A549 (cell line): ENCODE data around the gene KANTR. TPM values are rescaled to one million over a fixed set of nuclear protein-coding genes. Genes with fewer than 3 reads are reported as not detected.

Experiments used
- ATAC-seq, 2 experiments: fragments of 200-7000 bp in 1 of 2; fragments of >200 bp in 1 of 2; cut with Nextera tagmentation in 1 of 2; cut with Tn5 transposase in 1 of 2; 3 replicates each; pipeline versions ENCODE4 v1.8.0 to v1.9.1; 2018 to 2020; ENCODE audit warnings: mild to moderate bottlenecking in 1 of 2, moderate library complexity in 1 of 2
- CTCF ChIA-PET: fragments of 300-600 bp; sonication (Branson Sonifier 250); formaldehyde crosslinking; extraction: SDS; loops from one replicate; lab custom pipeline; 2021; ENCODE audit warnings: antibody characterized with exemption, inconsistent platforms; lab: Yijun Ruan, JAX
- POLR2A ChIA-PET: fragments of 350-600 bp; formaldehyde crosslinking; extraction: SDS; loops from one replicate; lab custom pipeline; 2021; ENCODE audit warnings: antibody characterized with exemption, inconsistent platforms; lab: Yijun Ruan, JAX
- DNase-seq, 2 experiments: peaks; one replicate each; pipeline versions ENCODE4 v3.0.0 to v3.0.0-alpha.2; 2011 to 2016; ENCODE audit warnings: low read depth in 1 of 2, low spot score in 1 of 2
- FAIRE-seq: peaks from 2 replicates; lab custom pipeline; 2011; peaks lifted over from hg19 to GRCh38; lab: Jason Lieb, UNC
- H3K27ac ChIP-seq, 2 experiments: fragments of >200 bp; sonication (Bioruptor Twin); formaldehyde crosslinking; 3 replicates each; pipeline ENCODE4 v1.5.1; 2016 to 2017
- H3K4me1 ChIP-seq: fragments of >200 bp; sonication (Bioruptor Twin); formaldehyde crosslinking; 3 replicates; pipeline ENCODE4 v1.6.1; 2016
- H3K4me2 ChIP-seq: fragments of >200 bp; sonication (Bioruptor Twin); formaldehyde crosslinking; 3 replicates; pipeline ENCODE4 v1.6.1; 2016
- H3K4me3 ChIP-seq: fragments of >200 bp; sonication (Bioruptor Twin); formaldehyde crosslinking; 3 replicates; pipeline ENCODE4 v1.5.1; 2016
- H3K9me3 ChIP-seq: fragments of >200 bp; sonication (Bioruptor Twin); formaldehyde crosslinking; 3 replicates; pipeline ENCODE4 v1.6.1; 2016
- BHLHE40 ChIP-seq: IDR thresholded peaks from 2 replicates; pipeline ENCODE4 v1.6.1; 2012; ENCODE audit warnings: low read depth, low read length, inconsistent platforms
- CBX2 ChIP-seq: fragments of 200-600 bp; sonication (generic); IDR thresholded peaks from 2 replicates; pipeline ENCODE4 v1.6.1; 2016; ENCODE audit warnings: low read depth, mild to moderate bottlenecking, borderline replicate concordance
- CHD2 ChIP-seq: fragments of 150-350 bp; IDR thresholded peaks from 2 replicates; pipeline ENCODE4 v1.6.1; 2014; ENCODE audit warnings: low read length; ENCODE audit not compliant: partially characterized antibody
- CHD4 ChIP-seq: fragments of 200-600 bp; sonication (generic); IDR thresholded peaks from 2 replicates; pipeline ENCODE4 v1.6.1; 2016; ENCODE audit warnings: antibody characterized with exemption, mild to moderate bottlenecking, borderline replicate concordance
- CTCF ChIP-seq: fragments of >200 bp; sonication (Bioruptor Twin); formaldehyde crosslinking; IDR thresholded peaks from 3 replicates; pipeline ENCODE4 v1.5.1; 2016
- ELK1 ChIP-seq: fragments of 150-350 bp; IDR thresholded peaks from 2 replicates; pipeline ENCODE4 v1.6.1; 2014; ENCODE audit warnings: low read depth, mild to moderate bottlenecking, low read length
- FOSL2 ChIP-seq, 2 experiments: fragments of 450-650 bp in 1 of 2; fragments of >200 bp in 1 of 2; sonication (Bioruptor Twin) in 1 of 2; formaldehyde crosslinking; IDR thresholded peaks; 2 replicates each; pipeline versions ENCODE4 v1.5.0 to v1.6.1; 2016 to 2020; ENCODE audit warnings: mild to moderate bottlenecking in 1 of 2, moderate library complexity in 1 of 2
- HES2 ChIP-seq: fragments of >200 bp; sonication (Bioruptor Twin); formaldehyde crosslinking; IDR thresholded peaks from 2 replicates; pipeline ENCODE4 v1.6.1; 2016
- HEYL ChIP-seq: fragments of 250-450 bp; sonication (Bioruptor Pico); IDR thresholded peaks from 2 replicates; pipeline ENCODE4 v1.8.0; 2021; ENCODE audit warnings: mild to moderate bottlenecking, moderate library complexity
- HOXA7 ChIP-seq: fragments of 250-450 bp; sonication (Bioruptor Pico); IDR thresholded peaks from 2 replicates; pipeline ENCODE4 v1.5.0; 2020; ENCODE audit warnings: mild to moderate bottlenecking, moderate library complexity
- HOXB13 ChIP-seq: fragments of 250-450 bp; sonication (Bioruptor Pico); IDR thresholded peaks from 2 replicates; pipeline ENCODE4 v1.5.0; 2020; ENCODE audit warnings: low read depth, mild to moderate bottlenecking, moderate library complexity
- HOXB5 ChIP-seq: fragments of 250-450 bp; sonication (Bioruptor Pico); IDR thresholded peaks from 2 replicates; pipeline ENCODE4 v1.5.0; 2020; ENCODE audit warnings: mild to moderate bottlenecking, moderate library complexity
- JUN ChIP-seq, 2 experiments: fragments of >200 bp; sonication (Bioruptor Twin); formaldehyde crosslinking; IDR thresholded peaks; 2 replicates in 1 of 2; 3 replicates in 1 of 2; pipeline ENCODE4 v1.6.1; 2016 to 2017
- MAZ ChIP-seq: fragments of 150-350 bp; IDR thresholded peaks from 2 replicates; pipeline ENCODE4 v1.6.1; 2014; ENCODE audit warnings: antibody characterized with exemption, low read depth, low read length, borderline replicate concordance
- NPAS2 ChIP-seq: fragments of 250-450 bp; sonication (Bioruptor Pico); IDR thresholded peaks from 2 replicates; pipeline ENCODE4 v1.8.0; 2022; ENCODE audit warnings: mild to moderate bottlenecking, moderate library complexity, borderline replicate concordance
- RCOR1 ChIP-seq: fragments of 150-350 bp; IDR thresholded peaks from 2 replicates; pipeline ENCODE4 v1.6.1; 2014; ENCODE audit warnings: antibody characterized with exemption, low read length, low read depth
- RFX5 ChIP-seq: fragments of 450-650 bp; IDR thresholded peaks from 2 replicates; pipeline ENCODE4 v1.7.1; 2014; ENCODE audit warnings: antibody characterized with exemption, mild to moderate bottlenecking, moderate library complexity
- RNF2 ChIP-seq: fragments of 200-600 bp; sonication (generic); IDR thresholded peaks from 2 replicates; pipeline ENCODE4 v1.6.1; 2016; ENCODE audit warnings: low read depth, mild to moderate bottlenecking, antibody characterized with exemption, moderate library complexity, borderline replicate concordance
- TP53 ChIP-seq: fragments of 250-450 bp; sonication (Bioruptor Pico); IDR thresholded peaks from 2 replicates; pipeline ENCODE4 v1.5.0; 2021; ENCODE audit warnings: mild to moderate bottlenecking, moderate library complexity
- USF2 ChIP-seq: fragments of 450-650 bp; IDR thresholded peaks from 2 replicates; pipeline ENCODE4 v1.6.1; 2014; ENCODE audit warnings: antibody characterized with exemption
- ZFP36 ChIP-seq: fragments of 450-650 bp; IDR thresholded peaks from 2 replicates; pipeline ENCODE4 v1.6.1; 2014; ENCODE audit warnings: borderline replicate concordance; ENCODE audit not compliant: partially characterized antibody
- ZNF302 ChIP-seq: fragments of 250-450 bp; sonication (Bioruptor Pico); IDR thresholded peaks from 2 replicates; pipeline ENCODE4 v1.9.0; 2021; ENCODE audit warnings: inconsistent platforms, mild to moderate bottlenecking, moderate library complexity
- ZSCAN20 ChIP-seq: fragments of 250-450 bp; sonication (Bioruptor Pico); IDR thresholded peaks from 2 replicates; pipeline ENCODE4 v1.8.0; 2022; ENCODE audit warnings: mild to moderate bottlenecking, moderate library complexity
- WGBS: methylation state at CpG from one replicate; pipeline ENCODE4 v1.1.6; 2017; ENCODE audit errors: missing lambda C conversion rate; 5-methylcytosine and 5-hydroxymethylcytosine counted together
- polyA plus RNA-seq, 4 experiments: library from polyadenylated mRNA; depleted of rRNA in 3 of 4; stranded (reverse); fragments of >200 nt; fragmentation: RNase III in 1 of 4; extraction: RNeasy Plus Mini Kit Qiagen cat#74134 plus additional on column Dnase treatment in 1 of 4; gene quantifications; 2 replicates in 3 of 4; 3 replicates in 1 of 4; pipeline ENCODE4 v1.2.3, GENCODE V29; 2011 to 2017

The KANTR gene
- polyA plus RNA-seq, 2 of the 4 experiments (the other 2 are of a cell fraction): 3.3 to 5.7 TPM

GRCh38 chrX:53085661-53086229, 8.2 kb upstream of the KANTR start:
- DNase-seq (no peak), FAIRE-seq (peak; percentile 7), ATAC-seq (no peak)
- POLR2A ChIA-PET: no interaction called here
- no peak overlapping the region for H3K4me3 ChIP-seq
- TF ChIP-seq CBX2: no peak
- TF ChIP-seq ZSCAN20 (CRISPR knock-in tag): no peak
- TF ChIP-seq NPAS2: no peak
- no peak for TF ChIP-seq ELK1
- TF ChIP-seq JUN (IDR thresholded peaks at IDR 0.05): no peak
- no peak for TF ChIP-seq RCOR1
- no peak for TF ChIP-seq CHD2
- no peak for TF ChIP-seq USF2
- no peak for TF ChIP-seq TP53 (CRISPR knock-in tag)
- TF ChIP-seq HOXB13: no peak
- TF ChIP-seq BHLHE40: no peak
- TF ChIP-seq ZNF302 (CRISPR knock-in tag): no peak
- TF ChIP-seq HOXA7 (CRISPR knock-in tag): no peak
- no peak for TF ChIP-seq MAZ
- TF ChIP-seq ZFP36: no peak
- no peak for TF ChIP-seq FOSL2 (IDR thresholded peaks at IDR 0.05)
- no peak for TF ChIP-seq FOSL2 (CRISPR knock-in tag; IDR thresholded peaks at IDR 0.05)
- TF ChIP-seq RNF2: no peak
- no peak for TF ChIP-seq HES2
- H3K9me3 ChIP-seq: no peaks in the 10 kb centered on the region
- peaks cover 14% of the 10 kb centered on the region for H3K4me1 ChIP-seq
- no peak overlapping the region; a peak in 1 of 6 replicates for H3K27ac ChIP-seq
- H3K4me2 ChIP-seq: no peak overlapping the region
- WGBS: 92% methylated on average over 17 of the region's 17 CpGs
- CTCF ChIA-PET: no interaction called here

- Histone ChIP-seq H3K27ac (no peak overlapping the region; a peak in 1 of 6 replicates), H3K4me1 (peaks cover 10% of the 10 kb centered on the region; the same call in 2 of the 3 replicates), H3K4me2 (peak overlapping the region; percentile 23; the same call in 1 of the 3 replicates), H3K9me3 (no peaks in the 10 kb centered on the region), H3K4me3 (no peak overlapping the region)
- CTCF ChIA-PET: interaction anchor here (0.8 to 1.5 kb wide), 2 partner anchors 15 to 83 kb away, joined by 3 to 5 read pairs; no protein-coding TSS in a partner anchor
- TF ChIP-seq USF2: no peak
- no peak for TF ChIP-seq CHD4
- TF ChIP-seq HEYL (CRISPR knock-in tag): no peak
- TF ChIP-seq CTCF: no peak
- TF ChIP-seq RFX5: no peak
- TF ChIP-seq HOXB5 (CRISPR knock-in tag): no peak
- POLR2A ChIA-PET: interaction anchor here (0.8 kb wide), 1 partner anchor 13 kb away, joined by 4 read pairs; no protein-coding TSS in a partner anchor
- FAIRE-seq: no peak
- WGBS: 53% methylated on average over 4 of the region's 6 CpGs
- ATAC-seq: no peak
- no peak for DNase-seq
These were observed 7.5 kb upstream of the KANTR start for GRCh38 chrX:53086464-53086863.
